Activated CD4-positive, alpha-beta T cell treated with anti-CD3 and anti-CD28 coated beads for 48 hours (primary cell): Measurements from ENCODE around the gene AP3S2.
"Not testable (repeated sequence)": the region's sequence is repeated elsewhere in the genome, so short reads cannot be mapped to it uniquely, and the experiment has no call there.

Experiments
- DNase-seq: peaks from one replicate; pipeline ENCODE4 v3.0.0-alpha.2; 2020

The AP3S2 gene

DNA sequence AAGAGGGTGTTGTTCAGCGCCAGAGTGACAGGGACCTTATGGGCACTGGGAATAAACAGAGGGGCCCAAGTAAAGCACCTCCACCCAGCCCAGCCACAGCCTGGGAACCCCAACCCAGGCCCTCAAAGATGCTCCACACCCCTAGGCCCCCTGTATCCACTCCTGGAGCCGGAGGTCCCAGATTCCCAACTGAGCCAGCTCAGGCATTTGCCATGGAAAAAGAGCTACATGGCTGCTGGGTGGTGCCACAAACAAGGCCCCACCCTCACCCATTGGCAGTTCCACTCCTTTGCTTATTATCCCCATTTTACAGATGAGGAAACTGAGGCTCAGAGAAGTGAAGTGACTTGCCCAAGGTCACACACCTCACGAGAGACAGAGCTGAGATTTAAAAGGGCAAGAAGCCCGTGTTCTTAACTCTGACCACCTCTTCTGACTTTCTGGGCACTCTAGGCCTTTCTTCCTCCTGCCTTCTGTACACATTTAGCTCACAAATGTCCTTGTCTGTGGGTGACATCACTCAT lies 96.1 kb downstream of the AP3S2 start:
- DNase-seq: no peak

DNA sequence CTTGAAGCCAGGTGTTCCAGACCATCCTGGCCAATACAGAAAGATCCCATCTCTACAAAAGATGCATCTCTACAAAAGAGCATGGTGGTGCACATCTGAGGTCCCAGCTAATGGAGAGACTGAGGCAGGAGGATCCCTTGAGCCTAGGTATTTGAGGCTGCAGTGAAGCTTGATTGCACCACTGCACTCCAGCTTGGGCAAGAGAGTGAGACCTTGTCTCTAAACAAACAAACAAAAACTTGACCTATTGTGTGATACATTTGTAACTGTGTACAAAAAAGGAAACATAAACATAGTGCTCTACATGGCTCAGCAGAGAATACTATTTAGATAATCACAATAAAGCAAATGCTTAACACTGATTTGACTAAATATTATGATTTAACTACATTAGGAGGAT lies 97.8 kb downstream of the AP3S2 start:
- DNase-seq: no peak

DNA sequence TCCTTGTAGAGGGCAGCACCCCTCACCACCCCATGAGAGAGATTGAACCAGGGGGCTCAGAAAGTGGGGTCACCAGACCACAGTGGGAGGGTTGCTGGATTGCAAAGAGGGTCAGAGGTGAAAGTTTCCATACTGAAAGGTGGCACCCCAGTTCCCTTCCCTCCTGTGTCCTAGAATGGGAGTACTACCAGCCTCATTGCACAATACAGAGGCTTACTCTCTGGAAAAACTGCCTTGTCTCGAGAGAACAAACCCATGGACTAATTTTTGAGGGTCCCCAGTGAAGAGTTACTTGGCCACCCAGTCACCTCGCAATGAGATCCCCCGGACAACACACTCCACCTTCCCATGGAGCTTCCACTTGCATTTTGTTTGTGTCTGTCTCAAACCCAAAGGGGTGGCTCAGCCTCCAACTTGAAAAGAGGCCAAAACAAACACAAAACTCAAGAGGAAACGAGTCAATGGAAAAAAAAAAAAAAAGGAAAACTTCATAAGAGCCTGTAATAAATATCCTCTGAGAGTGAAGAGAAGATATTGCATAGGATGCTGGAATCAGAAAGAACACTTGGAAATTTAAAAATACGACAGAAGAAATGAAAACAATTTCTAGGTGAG lies 99.1 kb downstream of the AP3S2 start:
- no peak for DNase-seq

DNA sequence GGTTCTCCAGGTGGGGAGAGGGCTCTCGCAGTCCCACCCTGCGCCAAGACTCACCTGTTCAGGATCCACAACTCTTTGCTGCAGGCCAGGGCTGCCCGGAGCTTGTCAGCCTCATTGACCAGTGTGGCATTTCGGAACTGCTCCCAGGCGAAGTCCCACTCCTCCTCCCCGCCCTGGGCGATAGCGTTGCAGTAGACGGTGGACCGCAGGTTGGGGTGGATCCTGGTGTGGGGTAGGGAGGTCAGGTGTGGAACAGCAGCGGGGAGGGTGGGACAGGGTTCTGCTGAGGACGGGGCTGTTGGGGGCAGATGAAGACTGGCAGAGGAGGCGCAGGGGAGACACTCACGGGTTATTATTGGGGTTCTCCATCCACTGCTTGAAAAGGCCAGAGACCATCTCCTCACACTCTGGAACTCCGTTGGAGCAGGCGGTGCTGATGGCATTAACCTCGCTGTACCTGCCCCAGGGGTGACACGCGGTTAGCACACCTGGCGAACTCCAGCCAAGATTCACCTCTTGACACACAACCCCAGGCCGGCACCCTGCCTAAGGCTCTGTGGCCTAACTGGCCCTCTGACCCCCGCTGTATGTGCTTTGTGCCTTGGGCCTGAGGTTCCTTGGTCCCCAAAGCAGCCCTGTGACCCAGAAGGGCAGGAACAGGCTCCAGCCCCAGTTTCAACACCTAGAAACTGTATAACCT lies 101.5 kb downstream of the AP3S2 start:
- no peak for DNase-seq

DNA sequence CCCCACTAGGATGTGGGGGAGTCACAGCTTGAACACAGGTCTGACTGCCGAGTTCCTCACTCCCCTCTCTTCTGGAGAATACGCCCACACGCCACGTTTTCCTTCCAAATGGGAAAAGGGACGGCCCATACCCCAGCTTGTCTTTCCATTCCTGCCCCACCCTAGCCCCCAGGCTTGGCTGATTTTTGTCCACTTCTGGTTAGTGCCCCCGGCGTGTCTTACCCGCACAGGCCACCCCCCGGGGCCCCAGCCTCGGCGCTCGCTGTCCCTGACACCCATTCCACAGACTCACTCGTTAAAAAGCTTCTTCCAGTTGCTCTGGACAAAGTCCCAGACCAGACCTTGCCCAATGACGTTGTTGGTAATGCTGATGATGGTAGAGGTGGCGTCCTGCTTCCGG lies 103.1 kb downstream of the AP3S2 start:
- DNase-seq: no peak

DNA sequence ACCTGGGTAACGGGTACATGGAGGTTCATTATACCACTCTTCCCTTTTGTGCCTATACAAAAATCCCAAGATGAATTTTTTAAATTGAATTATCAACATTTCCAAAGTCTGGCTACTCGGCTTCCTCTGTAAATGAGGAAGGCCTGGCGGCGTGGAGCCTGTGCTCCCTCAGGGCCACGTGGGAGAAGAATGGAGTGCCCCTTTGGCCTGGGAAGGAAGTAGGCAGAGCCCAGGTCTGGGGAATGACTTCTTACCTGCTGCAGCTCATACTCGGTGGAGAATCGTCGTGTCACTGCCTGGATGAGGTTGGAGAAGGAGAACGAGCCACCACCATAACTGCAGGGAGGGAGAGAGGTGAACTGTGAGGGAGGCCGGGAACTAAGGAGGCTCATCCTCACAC lies 103.6 kb downstream of the AP3S2 start:
- no peak for DNase-seq

DNA sequence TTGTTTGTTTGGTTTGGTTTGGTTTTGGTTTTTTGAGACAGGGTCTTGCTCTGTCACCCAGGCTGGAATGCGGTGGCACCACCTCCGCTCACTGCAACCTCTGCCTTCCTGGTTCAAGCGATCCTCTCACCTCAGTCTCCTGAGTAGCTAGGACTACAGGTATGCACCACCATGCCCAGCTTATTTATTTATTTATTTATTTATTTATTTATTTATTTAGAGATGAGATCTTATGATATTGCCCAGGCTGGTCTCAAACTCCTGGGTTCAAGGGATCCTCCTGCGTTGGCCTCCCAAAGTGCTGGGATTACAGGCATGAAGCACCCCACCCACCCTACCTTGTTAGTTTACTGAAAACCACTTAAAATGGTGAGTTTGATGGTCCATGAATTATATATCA lies 105.2 kb downstream of the AP3S2 start:
- DNase-seq: not testable (repeated sequence)

DNA sequence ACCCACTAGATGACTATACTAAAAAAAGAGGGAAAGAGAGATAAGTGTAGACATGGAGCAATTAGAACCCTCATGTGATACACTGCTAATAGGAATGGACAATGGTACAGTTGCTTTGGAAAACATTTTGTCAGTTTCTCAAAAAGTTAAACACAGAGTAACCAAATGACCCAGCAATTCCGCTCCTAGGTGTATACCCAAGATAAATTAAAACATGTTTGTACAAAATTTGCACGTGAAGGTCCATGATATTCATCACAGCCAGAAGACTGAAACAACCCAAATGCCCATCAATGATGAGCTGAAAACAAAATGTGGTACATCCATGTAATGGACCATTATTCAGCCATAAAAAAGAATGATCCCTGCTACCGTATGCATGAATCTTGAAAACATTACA lies 105.8 kb downstream of the AP3S2 start:
- DNase-seq: no peak

DNA sequence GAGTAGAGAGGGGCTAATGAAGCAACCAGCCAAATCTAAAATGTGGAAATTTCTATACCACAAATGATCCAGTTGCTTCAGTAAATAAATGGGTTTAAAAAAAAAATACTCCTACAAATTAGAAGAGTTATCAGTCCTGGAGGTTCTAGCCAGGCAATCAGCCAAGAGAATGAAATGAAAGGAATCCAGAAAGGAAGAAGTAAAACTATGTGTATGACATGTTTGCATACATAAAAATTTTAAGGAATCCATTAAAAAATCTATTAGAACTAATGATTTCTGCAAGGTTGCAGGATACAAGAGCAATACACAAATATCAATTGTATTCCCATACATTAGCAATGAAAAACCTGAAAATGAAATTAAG lies 108.0 kb downstream of the AP3S2 start:
- DNase-seq: no peak

DNA sequence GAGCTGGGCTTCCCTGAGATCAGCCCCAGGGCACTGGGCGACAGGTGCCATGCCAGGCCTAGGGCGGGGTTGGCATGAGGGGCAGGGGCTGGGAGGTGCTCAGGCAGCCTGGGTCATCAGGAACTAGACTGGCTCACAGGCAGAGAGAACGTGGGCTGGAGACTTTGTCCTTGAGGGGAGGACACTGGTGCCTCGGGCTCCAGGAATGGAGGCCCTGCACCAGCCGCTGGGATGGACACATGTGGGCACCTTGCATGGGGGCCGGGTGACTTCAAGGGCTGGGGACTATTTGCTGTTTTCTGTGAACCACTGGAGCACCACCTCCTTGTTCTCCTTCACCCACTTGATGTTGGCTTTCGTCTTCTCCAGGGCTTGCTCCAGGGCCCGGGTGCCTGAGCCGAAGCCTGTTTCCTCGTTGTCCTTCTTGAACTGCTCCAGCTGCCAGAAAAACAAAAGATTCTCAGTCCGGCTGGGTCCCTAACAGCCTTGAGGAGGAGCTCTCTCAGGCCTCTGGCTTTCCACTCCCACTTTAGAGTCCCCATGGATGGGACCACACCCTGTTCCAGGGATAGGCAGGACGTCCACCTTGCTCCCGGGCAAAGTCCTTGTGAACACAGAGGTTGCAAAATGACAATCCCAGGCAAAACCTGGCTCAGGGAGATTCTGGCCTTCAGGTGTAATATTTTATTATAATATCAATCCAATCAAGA lies 108.6 kb downstream of the AP3S2 start:
- DNase-seq: no peak

DNA sequence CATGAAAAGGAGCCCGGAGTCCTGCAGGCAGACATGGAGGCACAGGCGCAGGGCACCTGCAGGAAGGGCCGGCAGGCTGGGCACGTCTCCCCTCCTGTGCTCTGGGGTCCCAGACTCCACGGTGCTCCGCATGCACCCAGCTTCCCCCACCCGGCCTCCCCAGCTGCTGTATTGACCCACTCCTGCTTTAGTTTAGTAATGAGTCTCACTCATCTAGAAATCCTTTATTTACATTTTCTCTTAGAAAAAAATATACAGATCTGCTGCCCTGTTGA lies 109.2 kb downstream of the AP3S2 start:
- no peak for DNase-seq

DNA sequence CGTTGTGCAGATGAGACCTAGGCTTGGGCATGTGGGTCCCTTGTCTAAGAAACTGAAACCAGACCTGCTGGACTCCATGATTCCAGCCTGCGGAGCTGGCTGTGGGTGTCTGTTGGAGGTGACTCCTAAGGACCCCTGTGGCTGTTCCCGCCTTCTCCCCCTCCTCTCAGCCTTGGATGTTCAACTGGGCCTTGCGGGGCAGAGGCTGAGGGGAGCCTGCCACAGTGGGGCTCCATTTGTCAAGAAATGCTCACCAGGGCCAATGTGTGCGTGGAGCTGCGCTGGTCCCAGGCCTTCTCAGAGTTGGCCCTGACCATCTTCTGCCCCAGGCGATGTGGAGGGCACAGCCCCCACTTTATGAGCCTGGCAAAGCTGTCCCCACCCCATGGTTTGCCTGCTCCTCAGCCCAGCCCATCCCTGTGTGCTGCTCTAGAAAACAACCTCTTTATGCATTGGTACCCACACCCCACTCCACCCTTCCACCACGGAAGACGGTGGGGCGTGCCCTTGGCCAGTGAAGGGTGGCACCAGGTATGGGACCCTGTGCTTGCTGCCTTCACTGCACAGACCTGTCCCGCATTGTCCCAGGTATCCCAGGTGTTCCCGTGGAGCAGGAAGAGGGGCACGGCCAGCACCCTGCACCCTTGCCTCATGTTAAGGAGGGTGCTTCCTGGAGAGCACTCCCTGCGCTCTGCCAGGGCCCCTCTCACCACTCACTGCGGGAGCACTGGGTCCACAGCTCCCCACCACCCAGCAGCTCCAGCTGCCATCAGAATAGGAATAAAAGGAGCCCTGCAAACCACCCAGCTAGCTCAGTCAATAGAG lies 109.7 kb downstream of the AP3S2 start:
- DNase-seq: no peak

DNA sequence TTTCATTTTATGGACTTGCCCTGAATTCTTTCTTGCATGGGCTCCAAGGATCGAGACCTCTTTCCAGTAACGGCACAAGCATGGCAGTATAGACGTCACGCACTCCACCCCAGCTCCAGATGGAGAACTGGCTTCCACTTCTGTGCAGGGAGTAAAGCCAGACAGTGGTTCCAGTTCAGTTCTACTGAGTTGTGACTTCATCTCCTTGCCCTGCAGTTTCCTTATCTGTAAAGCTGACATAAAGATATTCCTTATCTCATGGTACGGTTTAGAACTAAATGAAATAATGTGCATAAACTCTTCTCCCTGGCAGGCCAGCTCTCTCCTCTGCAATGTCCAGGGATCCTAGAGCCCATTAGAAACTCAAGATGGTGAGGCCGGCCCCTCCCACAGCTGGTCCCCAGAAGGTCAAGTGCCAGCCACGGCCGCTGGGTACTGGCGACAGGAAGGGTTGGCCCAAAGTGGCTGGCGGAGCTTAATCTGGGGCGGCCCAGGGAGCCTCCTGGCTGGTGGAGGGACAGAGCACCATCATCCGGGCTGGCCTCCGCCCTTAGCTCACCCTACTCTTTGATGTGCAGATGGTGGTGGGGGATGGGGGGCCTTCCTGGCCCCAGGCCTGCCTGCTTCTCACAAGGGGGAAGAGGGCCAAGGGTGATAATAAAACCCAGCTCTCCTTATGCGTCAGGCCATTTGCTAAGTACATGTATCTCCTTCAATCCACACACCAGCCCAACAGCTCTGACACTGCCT lies 110.5 kb downstream of the AP3S2 start:
- DNase-seq: no peak

DNA sequence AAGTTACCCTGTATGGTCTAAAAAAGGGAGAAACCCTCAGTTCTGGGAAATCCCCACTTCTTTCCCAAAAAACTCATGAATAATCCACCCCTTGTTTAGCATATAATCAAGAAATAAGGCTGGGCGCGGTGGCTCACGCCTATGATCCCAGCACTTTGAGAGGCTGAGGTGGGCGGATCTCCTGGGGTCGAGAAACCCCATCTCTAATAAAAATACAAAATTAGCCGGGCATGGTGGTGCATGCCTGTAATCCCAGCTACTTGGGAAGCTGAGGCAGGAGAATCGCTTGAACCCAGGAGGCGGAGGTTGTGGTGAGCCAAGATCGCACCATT lies 111.2 kb downstream of the AP3S2 start:
- not testable (repeated sequence) for DNase-seq

DNA sequence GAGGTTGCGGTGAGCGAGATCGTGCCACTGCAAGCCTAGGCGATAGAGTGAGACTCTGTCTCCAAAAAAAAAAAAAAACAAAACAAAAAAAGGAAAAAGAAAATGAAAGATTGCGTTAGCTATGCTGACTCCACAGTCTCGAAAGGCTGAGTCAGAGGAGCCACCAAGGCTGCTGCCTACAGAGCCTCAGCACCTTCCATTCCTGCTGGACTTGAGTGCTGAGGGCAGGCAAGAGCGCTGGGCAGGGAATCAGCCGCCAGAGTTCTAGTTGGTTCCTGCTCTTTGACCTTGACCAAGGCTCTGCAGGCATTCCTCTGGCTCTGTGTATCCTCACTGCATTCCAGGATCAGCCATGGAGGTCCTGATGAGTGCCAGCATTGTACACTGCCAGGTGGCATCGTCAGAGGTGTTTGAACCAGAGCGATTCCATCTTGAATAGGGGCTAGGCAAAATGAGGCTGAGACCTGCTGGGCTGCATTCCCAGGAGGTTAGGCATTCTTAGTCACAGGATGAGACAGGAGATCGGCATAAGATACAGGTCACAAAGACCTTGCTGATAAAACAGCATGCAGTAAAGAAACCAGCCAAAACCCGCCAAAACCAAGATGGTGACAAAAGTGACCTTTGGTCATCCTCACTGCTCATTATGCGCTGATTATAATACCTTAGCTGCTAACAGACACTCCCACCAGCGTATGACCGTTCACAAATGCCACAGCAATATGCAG lies 111.7 kb downstream of the AP3S2 start:
- DNase-seq: peak; percentile 27

DNA sequence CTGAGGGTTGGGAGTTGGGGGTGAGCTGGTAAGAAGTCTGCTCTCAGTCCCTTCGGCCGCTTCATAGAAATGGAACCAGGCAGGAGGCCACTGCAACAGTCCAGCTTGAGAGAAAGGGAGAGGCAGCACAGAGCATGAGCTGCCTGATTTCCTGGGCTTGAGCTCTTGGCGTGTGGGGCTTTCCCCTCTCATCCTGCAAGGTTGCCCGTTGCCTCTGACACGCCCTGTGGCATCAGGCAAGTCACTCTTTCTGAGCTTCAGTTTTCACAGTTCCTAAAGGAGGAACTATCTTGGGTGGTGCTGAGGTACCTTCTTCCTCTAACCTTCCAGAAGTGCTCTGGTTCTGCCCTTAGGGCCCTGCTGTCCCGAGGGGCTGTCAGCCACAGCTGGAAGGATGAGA lies 112.7 kb downstream of the AP3S2 start:
- DNase-seq: peak; percentile 55

DNA sequence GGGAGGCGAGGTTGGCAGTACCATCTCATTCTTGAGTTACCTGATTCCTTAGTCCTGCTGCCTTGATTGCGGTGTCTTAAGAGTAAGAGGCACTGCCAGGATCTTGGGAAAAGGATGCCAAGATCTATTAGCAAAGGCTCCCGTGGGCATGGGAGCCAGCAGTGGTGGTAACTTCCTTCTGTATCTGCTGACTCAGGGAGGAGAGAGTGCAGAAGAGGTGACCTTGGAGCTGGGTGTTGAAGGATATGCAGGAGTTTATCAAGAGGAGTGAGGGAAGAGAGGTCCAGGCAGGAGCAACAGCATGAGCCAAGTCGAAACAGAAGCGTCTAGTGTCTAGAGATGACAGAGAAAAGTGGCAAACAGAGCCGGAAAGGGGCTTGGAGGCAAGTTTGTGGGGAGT lies 113.2 kb downstream of the AP3S2 start:
- no peak for DNase-seq
